HG03060 (cell line): Measurements from ENCODE around the gene ABHD17A.
"Not testable (repeated sequence)": the region's sequence is repeated elsewhere in the genome, so short reads cannot be mapped to it uniquely, and the experiment has no call there.

Experiments
- ATAC-seq: cut with Tn5 transposase; IDR thresholded peaks from one replicate; pipeline ENCODE4 v1.9.1; 2021; ENCODE audit warnings: low read depth, moderate number of reproducible peaks; ENCODE audit not compliant: unreplicated experiment

The ABHD17A gene

DNA sequence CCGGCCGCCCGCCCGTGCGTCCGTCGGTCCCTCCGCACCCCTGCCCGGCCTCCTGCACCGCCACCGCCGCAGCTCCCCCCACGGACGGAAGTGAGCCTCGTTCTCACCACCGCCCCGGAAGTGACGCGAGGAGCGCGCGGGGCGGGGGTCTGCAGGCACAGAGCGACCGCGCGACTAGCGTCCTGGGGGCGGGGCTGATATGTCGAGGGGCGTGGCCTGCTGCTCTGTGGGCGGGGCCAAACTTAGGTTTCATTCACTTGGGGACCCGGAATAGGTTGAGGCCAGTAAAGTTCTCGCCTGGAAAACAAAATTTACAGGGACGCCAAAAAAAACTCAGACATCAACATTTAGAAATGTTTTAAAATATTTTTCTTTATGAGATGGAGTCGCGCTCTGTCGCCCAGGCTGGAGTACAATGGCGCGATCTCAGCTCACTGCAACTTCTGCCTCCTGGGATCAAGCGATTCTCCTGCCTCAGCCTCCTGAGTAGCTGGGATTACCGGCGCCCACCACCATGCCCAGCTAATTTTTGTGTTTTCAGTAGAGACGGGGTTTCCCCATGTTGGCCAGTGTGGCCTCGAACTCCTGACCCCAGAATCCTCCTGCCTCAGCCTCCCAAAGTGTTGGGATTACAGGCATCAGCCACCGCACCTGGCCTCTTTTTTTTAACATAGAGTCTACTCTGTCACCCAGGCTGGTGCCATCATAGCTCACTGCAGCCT lies at the start of gene ABHD17A:
ABHD17A (minus strand) TSS at position 99 of the 722 bp plus-strand sequence. CDS start 3,930 bp downstream, outside the sequence.
- ATAC-seq = not testable (repeated sequence)

DNA sequence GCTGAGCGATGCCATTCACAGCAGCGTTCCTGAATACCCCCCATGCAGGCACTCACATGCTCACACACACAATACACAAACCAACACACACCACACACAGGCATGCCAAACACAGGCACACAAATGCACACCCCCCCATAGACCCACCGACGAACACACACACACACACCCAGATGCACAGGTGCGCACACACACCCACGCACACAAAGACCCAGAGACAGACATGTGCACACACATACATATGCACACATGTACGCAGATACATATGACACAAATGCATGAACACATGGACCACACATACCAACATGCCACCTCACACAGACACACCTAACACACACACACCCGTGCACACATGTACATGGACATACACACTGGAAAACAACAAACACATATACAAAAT lies 48.6 kb upstream of the ABHD17A start:
- ATAC-seq = no peak

DNA sequence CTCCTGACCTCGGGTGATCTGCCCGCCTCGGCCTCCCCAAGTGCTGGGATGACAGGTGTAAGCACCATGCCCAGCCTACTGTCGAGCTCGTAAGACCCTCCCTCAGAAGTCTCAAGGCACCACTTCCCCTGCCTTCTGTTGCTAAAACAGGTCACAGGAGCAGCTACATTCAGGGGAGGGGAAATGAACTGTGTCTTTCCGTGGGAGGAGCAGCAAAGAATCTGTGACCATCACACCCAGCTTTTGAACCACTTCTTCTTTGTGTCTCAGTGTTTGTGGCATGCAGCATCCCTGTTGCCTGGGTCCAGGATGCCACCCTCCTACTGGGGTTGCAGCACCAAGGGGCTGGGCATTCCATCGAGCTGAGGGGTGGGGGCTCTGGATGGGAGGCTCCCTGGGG lies 47.9 kb upstream of the ABHD17A start:
- no peak for ATAC-seq

DNA sequence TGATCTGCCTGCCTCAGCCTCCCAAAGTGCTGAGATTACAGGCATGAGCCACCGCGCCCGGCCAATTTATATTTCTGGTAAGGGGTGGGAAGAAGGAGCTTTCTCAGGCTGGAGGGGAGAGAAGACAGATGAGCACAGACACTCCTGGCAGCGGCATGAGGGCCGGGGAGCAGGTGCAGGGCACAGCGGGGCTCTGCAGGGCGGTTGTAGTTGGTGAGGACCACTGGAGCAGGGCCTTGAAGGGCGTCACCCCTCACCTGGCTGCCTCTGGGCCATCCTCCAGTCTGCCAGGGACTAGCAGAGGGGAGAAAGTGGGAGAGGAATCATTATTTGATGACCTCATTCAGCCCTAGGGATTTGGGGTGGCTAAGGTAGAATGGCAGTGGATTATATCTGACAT lies 47.1 kb upstream of the ABHD17A start:
- no peak for ATAC-seq

DNA sequence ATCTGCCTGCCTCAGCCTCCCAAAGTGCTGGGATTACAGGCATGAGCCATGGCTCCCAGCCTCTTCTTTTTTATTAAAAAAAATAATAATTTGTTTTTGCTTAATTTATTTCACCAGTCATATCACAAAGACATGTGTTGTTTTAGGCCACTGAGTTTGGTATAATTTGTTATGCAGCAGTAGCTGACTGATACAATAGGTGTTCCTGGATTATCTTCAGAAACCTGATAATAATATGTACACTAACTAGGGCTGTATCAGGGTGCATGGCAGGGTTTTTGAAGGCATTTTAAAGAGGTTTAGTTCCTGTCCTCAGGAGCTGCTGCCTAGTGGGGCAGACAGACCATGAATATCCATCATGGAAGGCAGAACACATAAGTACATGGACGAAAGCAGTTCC lies 46.1 kb upstream of the ABHD17A start:
- no peak for ATAC-seq

DNA sequence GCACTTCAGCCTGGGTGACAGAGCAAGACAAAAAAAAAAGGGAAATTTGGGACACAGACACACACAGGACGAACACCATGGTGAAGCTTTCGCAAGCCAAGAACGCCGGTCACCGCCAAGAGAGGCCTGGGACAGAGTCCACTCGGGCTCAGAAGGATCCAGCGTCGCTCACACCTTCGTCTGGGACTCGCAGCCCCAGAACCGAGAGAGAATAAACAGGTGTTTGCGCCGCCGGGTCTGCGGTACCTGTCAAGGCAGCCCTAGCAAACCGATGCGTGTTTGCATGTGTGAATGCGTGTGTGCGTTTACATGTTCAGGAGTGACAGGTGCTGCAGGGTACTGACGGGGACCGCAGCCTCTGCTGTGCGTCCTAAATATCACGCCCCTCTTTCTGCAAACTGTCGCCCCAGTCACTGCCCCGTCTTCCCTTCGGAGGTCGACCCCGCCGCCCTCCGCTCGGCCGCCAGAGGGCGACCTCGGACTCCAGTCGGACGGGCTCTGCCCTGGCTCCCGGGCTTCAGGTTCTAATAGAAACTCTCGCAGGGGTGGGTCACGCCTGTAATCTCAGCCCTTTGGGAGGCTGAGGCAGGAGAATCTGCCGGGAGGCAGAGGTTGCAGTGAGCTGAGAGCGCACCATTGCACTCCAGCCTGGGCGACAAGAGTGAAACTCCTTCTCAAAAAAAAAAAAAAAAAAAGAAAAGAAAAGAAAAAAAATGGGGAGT lies 43.9 kb upstream of the ABHD17A start:
- no peak for ATAC-seq

DNA sequence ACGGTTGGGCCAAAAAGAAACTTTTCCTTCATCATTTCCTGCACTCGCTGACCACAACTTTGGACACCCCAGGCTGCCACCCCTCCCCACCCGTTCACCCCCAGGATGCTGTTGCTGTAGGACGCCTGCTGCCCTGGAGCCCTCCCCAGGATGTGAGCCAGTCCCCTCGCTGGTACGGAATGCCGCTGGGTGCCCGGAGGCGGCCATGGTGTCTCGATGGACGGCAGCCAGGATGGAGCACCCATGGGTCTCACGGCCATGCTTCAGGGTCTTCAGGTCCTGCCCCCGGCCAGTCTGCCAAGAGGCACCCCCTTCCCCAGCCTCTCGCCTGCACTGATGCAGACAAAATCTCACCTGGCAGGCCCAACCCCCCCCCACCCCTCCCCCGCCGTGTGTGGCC lies 40.2 kb upstream of the ABHD17A start:
- ATAC-seq = no peak

DNA sequence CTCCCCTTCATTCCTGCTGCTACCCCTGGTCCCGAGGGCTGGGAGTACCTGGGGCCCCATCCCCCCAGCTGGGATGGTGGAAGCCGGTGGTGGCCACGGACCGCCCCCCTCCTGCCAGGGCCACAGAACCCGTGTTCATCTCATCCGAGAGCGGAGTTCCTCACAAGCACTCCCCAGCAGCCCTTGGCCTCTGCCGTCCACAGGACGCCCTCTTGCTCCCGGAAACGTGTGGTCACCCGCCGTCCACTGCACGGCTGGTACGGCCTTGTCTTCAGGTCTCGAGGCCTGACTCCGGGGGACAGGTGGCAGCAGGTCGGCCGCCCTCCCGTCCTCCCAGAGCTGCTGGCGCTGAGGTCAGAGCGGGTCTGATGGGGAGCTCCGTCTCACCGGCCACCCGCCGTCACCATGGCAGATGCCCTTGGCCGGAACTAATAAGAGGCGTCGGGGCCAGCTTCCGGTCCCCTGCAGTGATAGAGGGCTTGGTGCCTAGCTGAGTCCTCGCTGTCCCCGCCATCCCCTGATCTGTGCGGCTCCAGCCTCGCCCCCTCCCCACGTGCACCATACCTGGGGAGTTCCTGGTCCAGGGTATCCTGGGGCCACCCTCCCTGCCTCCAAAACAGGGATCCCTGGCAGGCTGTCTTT lies 39.1 kb upstream of the ABHD17A start:
- no peak for ATAC-seq

DNA sequence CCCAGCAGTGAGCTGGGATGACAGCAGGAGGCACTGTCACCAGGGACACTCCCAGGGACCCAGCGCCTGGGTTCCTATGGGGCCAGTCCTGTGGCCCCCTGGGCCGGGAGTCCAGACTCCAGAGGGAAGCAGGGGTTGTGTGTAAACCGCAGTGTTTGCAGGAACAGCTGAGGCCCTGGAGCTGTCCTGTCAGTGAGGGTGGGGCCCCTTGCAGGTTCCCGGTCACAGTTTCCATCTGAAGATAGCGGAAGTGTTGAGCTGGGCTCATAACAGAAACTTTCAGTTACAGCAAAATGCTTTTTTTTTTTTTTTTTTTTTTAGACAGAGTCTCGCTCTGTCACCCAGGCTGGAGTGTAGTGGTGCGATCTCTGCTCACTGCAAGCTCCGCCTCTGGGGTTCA lies 38.0 kb upstream of the ABHD17A start:
- no peak for ATAC-seq

DNA sequence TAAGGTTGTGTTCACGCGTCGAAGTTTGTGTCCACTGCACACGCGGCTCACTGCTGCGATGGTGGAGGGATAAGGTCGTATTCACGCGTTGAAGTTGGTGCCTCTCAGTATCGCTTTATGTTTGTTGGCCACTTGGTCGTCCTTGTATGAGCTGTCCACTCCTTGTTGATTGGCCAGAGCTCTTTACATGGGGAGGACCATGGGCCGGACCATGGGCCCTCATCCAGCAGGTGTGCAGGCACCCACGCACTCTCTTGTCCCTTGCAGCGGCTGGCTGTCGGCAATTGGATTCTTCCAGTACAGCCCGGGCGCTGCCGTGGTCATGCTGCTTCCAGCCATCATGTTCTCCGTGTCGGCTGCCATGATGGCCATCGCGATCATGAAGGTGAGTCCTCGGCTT lies 37.5 kb upstream of the ABHD17A start:
- no peak for ATAC-seq

DNA sequence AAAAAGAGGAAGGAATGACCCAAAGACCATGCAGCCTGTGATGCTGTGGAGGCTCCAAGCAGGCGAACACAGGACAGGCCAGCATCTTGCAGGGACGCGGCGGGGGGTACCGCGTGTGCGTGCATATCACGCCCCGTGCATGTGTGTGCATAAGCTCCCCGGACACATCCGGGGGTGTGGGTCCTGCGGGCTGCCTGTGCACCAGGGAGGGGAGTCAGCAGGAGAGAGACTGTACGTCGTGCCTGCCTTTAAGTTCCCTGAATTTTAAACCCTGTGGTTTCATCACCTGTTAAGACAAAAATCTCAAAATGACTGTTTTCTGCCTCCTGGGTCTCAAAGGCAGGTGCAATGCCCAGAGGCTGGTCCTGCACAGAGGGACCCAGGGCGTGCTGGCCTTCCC lies 36.5 kb upstream of the ABHD17A start:
- ATAC-seq = no peak

DNA sequence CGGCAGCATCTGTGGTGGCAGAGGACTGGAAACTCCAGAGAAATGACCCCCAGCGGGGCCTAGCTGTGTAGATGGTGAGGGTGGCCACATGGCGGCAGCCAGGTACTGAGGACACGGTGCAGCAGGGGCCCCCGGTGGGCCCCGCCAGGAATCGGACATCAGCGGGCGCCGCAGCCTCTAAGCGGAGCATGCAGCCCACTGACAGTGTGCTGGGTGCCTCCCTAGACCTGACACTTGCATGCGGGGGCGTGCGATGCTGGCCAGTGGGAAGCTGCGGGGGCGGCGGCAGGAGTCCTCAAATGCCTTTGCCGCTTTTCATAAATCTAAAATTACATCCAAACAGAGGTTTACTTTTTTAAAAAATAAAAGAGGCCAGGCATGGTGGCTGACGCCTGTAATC lies 36.0 kb upstream of the ABHD17A start:
- ATAC-seq = no peak

DNA sequence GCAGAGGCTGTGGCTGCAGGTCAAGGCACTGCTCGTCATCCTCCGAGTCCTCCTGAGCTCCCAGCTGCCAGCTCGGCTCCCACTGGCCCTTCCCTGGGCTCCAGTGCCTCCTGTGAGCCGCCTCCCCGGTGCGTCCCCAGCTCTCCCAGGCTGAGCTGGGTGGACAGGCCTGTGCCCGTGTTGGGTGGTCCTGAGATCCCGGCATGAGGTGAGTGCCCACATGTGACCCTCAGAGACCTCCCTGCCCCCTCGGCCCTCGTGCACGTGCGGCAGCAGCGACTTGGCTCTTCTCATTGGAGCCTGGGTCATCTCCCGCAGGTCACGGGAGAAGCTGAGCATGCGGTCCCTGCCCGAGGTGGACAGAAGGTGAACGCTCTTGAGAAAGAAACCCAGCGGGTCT lies 35.3 kb upstream of the ABHD17A start:
- no peak for ATAC-seq

DNA sequence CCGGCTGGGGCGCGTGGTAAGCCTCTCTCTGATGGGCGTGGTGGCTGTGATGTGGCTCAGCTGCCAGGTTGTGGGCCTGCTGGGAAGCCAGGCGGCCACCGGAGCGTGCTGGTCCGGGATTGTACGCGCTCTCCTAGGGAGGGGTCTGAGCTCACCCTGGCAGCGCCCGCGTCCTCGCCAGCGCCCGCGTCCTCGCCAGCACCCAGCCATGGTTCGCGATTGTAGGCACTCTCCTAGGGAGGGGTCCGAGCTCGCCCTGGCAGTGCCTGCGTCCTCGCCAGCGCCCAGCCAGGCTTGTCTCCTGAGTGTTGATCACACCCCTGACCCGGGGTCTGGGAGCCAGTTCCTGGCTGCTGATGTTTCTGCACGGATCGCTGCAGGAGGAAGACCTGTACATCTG lies 33.7 kb upstream of the ABHD17A start:
- no peak for ATAC-seq

DNA sequence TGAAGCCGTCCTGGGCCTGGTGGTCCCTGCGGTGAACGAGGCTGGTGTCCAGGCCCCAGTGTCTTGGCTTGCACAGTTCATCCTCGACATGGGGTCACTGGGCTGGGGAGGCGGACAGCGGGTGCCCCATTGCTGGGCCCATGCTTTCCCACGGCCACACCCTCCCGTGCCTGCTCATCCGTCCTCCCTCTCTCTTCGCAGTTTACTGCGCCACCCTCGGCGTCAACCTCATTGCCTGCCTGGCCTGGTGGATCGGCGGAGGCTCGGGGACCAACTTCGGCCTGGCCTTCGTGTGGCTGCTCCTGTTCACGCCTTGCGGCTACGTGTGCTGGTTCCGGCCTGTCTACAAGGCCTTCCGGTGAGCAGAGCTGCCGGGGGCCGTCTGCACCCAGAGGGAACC lies 32.6 kb upstream of the ABHD17A start:
- ATAC-seq = no peak

DNA sequence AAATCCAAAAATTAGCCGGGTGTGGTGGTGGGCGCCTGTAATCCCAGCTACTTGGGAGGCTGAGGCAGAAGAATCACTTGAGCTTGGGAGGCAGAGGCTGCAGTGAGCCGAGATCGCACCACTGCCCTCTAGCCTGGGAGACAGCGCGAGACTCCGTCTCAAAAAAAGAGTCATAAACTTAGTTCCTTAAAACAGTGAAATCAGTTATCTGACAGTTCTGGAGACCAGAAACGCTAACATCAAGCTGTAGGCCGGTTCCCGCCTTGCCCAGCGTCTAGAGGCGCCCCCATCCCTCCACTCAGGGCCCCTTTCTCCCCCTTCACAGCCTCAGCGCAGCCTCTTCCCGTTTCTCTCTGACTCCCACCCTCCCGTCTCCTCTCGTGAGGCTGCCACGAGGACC lies 31.9 kb upstream of the ABHD17A start:
- ATAC-seq = no peak

DNA sequence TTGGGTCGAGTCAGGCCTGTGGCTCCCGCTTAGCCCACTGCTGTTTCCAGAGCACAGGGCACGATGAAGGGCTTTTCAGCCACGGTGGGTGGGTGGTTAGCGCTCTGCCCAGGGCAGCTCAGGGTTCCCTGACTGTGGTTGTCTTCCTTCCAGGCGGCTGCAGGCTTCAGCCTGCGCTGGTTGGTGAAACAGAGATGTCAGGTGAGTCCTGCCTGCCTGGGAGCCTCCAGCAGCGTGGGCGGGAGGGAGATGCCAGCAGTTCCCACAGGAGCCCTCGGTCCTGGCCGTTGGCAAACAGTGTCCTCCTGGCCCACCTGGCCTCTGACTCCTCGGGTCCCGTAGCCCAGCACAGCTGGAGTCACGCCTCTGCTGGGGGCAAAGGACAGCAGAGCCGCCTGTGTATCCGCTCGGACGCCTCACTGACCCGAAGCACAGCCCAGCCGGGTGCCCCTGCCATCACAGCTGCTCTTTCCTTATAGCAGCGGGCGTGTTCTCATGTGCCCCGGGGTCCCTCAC lies 29.6 kb upstream of the ABHD17A start:
- no peak for ATAC-seq

DNA sequence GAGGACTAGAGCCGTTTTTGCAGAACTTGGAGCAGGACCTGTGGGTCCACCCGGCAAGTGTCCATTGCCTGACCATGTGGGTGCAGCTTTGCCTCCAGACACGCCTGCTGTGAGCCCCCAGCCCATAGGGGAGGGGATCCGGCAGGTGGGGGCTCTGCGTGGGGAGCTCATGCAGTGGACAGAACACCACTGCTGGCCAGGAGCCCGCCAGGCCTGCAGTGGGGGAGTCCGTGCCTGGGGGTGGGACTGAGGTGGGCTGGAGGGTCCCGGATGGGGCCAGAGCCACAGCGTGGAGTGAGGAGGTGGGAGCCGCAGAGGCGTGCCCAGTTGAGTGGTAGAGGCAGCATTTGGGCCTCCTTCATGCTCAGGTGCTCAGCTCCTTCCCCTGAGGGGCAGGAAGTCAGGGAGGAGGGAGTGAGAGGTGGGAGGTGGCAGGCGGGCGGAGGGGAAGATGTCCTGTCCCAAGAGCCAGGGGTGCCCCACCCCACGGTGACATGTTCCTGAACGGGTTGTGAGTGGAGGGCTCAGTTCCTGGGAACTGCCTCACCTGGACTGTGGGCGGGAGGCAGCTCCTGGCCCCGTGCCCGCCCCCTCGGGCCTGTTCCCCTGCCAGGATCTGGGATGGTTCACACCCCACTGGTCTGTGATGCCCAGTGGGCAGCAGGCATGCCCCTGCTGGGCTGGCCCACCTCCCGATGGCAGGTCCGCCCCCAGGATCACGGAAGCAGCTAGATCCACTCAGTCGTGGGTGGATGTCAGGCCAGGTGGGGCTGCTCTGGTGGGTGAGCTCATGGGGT lies 28.7 kb upstream of the ABHD17A start:
- ATAC-seq = no peak

DNA sequence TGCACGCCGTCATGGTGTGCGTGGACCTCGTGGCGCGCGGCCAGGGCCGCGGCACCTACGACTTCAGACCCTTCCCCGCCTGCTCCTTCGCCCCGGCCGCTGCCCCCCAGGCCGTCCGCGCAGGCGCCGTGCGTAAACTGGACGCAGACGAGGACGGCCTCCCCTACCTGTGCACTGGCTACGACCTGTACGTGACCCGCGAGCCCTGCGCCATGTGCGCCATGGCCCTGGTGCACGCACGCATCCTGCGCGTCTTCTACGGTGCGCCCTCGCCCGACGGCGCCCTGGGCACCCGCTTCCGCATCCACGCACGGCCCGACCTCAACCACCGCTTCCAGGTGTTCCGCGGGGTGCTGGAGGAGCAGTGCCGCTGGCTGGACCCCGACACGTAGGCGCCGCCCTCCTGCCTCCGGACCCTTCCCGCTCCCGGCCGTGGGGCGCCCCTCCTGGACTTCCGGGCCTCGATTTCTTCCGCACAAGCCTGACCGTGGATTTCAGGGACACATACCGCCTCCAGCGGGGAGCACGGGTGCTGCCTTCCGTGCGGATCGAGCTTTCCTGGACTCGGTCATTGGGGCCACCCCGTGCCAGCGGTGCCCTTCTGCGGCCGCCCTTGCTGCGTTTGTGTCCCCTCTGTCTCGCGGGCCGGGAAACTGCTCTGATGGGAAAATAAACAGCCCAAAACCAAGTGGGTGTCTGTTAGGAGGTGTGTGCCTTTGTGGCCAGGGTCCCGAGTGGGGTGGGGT lies 27.6 kb upstream of the ABHD17A start:
- no peak for ATAC-seq

DNA sequence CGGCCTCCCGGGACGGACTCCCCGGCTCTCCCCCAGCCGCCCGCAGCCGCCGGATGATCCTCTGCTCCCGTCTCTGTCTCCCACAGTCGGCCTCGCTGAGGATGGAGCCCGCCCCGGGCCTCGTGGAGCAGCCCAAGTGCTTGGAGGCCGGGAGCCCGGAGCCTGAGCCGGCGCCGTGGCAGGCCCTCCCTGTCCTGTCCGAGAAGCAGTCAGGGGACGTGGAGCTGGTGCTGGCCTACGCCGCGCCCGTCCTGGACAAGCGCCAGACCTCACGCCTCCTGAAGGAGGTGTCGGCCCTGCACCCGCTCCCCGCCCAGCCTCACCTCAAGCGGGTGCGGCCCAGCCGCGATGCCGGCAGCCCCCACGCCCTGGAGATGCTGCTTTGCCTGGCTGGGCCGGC lies 26.7 kb upstream of the ABHD17A start:
- ATAC-seq = no peak
